Erythroblast (primary cell): ENCODE results near the gene MYLK3.
"Not testable (repeated sequence)": the region's sequence is repeated elsewhere in the genome, so short reads cannot be mapped to it uniquely, and the experiment has no call there.

Experiments used
- DNase-seq, 2 experiments: peaks; one replicate each; lab custom pipeline; 2025; lab: John Stamatoyannopoulos, UW
- GATA1 ChIP-seq: IDR thresholded peaks from 2 replicates; pipeline ENCODE4 v1.6.1; 2011; ENCODE audit warnings: low read depth, mild to moderate bottlenecking, control low read depth, low read length, moderate library complexity
- POLR2A ChIP-seq: IDR thresholded peaks from 2 replicates; pipeline ENCODE4 v1.6.1; 2011; ENCODE audit warnings: mild to moderate bottlenecking, low read length

Gene MYLK3

DNA sequence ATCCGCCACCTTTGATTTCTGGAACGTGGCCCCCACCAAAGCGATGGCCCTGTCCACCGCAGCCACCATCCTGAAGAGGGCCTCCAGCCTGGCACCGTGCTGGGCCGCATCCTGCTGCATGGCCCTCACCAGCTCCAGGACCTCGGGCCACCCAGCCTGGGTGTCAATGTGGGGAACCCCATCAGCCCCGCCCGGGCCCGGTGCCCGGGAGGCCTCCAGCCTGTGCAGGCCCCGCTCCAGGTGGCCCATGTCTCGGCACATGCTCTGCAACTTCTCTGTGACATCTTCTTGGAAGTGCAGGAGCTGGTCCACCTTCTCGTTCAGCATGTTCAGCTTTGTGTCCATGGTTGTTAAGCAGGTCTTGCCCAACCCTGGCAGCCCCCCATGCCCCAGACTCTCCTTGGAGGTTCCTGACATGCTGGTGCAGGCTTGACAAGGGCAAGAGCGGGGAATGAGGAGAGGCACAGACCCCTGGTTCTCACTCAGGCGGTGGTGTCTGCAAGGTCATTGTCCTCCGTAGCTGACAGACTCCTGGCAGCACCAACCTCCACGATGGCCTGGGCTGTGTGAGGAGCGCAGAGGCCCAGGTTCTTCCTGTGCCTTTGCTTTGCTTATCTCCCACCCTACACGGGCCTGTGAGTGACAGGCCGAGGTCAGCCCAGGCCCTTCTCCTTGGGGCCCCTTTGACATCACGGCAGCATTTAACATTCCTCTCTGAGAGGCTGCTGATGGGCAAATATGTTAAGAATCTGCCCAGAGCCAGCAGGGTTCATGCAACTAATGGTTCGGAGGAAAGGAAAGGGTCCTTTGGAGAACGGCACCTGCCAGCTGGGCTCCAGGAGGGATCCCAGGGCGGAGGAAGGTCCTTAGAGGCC is at the start of gene MYLK3:
Gene MYLK3 (minus strand): TSS at position 568 of the 875 bp plus-strand sequence. CDS start 151 bp downstream, at position 417.
- DNase-seq: peak; percentile 50 to 71
- TF ChIP-seq GATA1 (no peak), POLR2A (no peak)

DNA sequence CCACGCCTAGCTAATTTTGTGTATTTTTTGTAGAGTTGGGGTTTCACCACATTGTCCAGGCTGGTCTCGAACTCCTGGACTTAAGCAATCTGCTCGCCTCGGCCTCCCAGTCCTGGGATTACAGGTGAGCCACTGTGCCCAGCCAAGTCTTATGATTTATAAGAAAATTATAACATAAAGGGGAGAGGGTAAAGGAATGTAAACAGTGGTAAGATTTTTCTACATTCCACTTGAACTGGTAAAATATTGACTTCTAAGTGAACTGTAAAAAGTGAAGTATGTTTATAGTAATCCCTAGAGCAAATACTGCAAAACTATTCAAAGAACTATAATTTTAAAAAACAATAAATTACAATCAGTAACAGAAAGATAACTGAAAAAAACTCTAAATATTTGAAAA is 49.4 kb upstream of the MYLK3 start:
- no peak for DNase-seq
- TF ChIP-seq GATA1 (no peak), POLR2A (no peak)

DNA sequence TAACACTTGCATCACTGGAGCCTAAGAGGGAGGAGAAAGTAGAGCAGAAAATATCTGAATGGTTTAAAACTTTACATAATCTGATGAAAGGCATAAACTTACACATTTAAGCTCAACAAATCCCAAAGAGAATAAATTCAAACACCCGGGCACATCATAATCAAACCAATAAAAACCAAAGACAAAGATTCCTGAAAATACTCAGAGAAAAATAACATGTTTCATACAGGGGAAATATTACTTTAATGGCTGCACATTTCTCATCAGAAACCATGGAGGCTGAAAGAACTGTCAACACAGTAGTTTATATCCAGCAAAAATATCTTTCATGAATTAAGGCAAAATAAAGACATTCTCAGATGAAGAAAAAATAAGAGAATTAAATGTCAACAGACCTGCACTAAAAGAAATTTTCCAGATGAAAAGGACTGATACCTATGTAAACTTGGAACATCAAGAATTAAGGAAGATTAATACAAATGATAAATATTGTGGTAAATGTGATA is 48.7 kb upstream of the MYLK3 start:
- no peak for DNase-seq
- TF ChIP-seq GATA1: no peak
- no peak for TF ChIP-seq POLR2A

DNA sequence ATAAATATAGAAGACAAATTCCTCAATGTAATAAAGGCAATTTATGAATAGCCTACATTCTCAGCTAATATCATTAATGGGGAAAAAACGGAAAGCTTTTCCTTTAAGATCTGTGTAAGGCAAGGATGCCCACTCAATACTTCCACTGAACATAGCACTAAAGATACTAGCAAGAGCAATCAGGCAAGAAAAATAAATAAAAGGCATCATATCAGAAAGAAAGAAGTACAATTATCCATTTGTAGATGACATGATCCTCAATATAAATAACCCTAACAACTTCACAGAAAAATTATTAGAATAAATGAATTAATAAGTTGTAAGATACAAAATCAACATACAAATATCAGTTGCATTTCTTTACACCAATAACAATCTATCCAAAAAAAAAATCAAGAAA is 45.7 kb upstream of the MYLK3 start:
- TF ChIP-seq POLR2A (no peak), GATA1 (no peak)
- no peak for DNase-seq

DNA sequence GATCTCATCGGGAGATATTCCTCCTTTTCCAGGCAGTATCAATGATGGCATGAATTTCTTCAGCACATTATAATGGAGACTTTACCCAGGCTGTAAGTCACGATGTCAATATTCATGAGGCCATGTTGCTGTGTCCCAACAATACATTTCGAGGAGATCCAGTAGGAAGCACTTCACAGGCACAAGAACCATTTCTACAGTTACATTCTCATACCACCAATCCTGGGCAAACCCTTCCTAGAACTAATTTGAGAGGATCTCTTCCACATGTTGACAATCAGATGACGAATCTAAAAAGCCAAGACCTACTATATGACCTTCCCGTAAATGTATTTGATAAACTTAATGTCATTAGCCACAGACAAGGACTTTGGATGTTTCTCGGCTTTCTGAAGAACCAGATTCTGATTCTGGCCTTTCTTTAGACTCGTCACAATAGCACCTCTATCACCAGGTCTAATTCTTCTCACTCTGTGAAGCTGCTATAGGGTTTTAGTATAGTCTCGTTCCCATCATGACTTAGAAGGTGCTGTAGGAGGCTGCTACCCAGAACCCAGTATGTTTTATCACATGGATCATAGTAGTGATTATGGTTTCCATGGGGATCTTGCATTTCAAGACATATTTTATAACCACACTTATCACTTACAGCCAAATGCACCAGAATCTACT is 42.6 kb upstream of the MYLK3 start:
- DNase-seq: peak in 1 of 2 experiments; percentile 13
- TF ChIP-seq POLR2A (no peak), GATA1 (no peak)

DNA sequence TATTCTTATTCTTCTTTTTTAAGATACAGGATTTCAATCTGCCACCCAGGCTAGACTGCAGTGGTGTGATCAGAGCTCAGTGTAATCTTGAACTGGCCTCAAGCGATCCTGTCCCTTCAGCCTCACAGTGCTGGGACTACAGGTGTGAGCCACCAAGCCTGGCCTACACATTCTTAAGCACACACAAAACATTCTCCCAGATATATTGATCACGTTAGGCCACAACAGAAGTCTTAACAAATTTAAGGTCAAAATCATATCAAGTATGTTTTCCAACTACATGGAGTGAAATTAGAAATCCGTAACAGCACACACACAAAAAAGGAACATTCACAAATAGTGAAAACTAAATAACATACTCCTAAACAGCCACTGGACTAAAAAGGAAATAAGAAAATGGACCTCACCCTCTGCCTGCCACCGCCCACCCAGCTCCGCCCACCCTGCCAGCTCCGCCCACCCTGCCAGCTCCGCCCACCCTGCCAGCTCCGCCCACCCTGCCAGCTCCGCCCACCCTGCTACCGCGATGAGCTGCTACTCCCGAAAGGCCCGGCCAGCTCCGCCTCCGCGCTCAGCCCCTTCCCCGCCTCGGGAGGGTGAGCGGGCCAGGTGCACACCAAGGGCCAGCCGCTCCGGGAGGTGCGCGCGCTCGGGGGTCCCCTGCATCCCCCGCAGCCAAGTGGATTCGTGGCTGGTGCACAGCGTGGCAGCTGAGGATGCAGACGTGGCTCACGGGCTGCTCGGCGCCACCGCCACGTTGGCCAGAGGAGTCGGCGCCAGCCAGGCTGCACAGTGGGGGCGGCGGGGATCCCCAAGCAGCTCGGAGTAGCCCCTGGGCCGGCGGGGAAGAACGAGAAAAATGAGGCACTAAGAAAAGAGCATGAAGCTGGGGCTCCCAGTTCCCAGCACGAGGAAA is 41.6 kb upstream of the MYLK3 start:
- TF ChIP-seq POLR2A: no peak
- no peak for TF ChIP-seq GATA1
- DNase-seq: peak; percentile 84 to 85

DNA sequence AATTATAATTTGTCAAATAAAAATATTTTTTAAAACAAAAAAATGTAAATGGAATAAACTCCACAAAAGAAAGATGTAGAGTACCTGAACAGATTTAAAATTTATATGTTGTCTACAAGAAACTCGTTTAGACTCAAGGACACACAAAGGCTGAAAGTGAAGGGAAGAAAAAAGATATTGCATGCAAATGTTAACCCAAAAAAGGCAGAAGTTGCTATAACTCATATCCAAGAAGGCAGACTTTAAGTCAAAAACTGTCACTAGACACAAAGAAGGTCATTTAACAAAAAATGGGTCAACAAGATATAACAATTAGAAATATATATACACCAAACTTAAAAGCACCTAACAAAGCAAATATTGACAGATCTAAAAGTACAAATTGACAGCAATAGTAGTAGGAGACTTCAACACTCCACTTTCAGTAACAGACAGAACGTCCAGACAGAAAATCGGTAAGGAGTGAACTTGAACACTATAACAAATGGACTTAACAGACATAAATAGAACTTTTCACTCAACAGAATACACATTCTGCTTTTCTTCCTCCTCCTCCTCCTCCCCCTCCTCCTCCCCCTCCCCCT is 40.8 kb upstream of the MYLK3 start:
- TF ChIP-seq GATA1: no peak
- TF ChIP-seq POLR2A: no peak
- DNase-seq: peak in 1 of 2 experiments; percentile 21

DNA sequence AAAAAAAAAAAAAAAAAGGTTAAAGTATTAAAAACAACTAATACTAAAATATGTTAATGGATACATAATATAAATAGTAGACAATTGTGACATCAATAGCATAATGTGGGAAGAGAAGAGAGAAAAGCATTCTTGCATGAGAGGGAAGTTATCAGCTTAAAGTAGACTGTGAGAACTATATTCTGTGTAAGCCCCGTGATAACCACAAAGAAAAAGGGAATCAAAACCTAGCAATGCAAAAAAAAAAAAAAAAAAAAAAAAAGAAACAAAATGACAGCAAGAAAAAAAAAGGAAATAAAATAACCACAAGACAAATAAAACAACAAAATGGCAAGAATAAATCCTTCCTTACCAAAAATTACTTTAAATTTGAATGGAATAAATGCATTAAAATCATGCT is 39.8 kb upstream of the MYLK3 start:
- TF ChIP-seq POLR2A: no peak
- no peak for TF ChIP-seq GATA1
- no peak for DNase-seq

DNA sequence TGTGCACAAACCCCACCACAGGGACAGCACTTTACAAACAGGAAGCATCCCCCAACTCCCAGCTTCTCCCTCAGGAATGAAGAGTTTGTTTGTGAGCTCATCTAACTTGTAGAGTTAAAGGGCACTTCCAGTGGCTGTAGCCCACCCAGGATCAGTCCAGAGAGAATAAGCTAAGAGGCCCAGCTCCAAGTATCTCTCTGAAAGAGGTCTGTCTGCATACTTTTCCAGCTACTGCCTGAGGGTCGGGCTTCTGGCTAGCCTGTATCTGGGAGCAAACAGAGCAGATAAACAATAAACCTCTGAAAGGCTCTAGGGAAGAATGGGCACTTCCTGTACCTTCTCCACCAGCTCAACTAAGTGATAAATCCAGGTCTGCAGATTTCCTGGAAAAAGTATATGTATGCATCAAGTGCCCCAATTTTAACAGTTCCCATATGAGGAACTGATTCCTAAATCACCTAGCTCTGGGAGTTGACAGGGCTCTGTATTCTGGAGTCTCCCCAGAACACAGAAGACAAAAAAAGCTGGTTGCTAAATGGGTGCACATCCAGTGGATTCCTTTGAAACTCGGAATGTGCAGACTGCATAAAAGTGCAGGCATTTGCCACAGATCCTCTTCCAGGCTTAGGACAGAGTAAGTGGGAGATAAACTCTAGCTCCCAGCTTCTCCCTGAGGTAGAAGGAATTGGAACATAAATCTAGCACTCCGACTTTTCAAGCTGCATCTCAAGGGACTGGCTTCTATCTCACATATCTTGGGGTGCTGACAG is 37.1 kb upstream of the MYLK3 start:
- no peak for DNase-seq
- TF ChIP-seq POLR2A (no peak), GATA1 (no peak)

DNA sequence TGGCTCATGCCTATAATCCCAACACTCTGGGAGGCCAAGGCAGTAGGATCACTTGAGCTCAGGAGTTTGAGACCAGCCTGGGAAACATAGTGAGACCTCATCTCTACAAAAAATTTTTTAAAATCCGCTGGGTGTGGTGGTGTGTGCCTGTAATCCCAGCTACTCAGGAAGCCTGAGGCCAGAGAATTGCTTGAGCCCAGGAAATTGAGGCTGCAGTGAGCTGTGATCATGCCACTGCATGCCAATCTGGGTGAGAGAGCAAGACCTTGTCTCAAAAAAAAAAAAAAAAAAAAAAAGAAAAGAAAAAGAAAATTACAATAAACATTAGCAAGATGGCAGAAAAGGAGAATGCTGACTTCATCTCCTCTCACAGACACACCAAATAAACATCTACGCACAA is 36.4 kb upstream of the MYLK3 start:
- not testable (repeated sequence) for DNase-seq

DNA sequence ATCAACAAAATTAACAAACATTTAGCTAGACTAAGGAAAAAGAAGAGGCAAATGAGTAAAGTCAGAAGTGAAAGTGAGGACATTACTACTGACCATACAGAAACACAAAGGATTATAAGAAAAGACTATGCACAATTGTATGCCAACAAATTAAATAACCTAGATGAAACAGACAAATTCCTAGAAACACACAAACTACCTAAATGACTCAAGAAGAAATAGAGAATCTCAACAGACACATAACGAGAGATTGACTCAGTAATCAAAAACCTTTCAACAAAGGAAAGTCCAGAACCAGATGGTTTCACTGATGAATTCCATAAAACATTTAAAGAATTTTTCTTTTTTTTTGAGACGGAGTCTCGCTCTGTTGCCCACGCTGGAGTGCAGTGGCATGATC is 35.7 kb upstream of the MYLK3 start:
- no peak for TF ChIP-seq GATA1
- TF ChIP-seq POLR2A: no peak

DNA sequence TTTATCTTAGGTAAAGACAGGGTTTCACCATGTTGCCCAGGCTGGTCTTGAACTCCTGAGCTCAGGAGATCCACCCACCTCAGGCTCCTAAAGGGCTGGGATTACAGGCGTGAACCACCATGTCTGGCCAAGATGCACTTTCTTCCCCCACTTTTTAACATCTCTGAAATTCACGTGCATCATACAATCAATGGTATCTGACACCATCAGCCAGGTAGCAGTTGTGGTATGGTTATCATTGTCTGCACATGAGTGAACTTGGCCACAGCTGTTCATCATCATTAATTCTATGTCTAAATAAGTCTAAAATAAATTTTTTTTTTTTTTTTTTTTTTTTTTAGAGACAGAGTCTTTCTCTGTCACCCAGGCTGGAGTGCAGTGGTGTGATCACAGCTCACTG is 34.2 kb upstream of the MYLK3 start:
- DNase-seq: no peak
- no peak for TF ChIP-seq GATA1
- no peak for TF ChIP-seq POLR2A

More for the DNA sequence above, 35.7 kb upstream of the MYLK3 start:
- no peak for DNase-seq
